HUDEP-2 (cell line): ENCODE measurements around the gene PARD3B.

Source experiments
- DNase-seq, 76 experiments: peaks; one replicate each; lab custom pipeline; 2025; ENCODE audit not compliant: unreplicated experiment in 76 of 76; lab: John Stamatoyannopoulos, UW

Gene PARD3B

DNA sequence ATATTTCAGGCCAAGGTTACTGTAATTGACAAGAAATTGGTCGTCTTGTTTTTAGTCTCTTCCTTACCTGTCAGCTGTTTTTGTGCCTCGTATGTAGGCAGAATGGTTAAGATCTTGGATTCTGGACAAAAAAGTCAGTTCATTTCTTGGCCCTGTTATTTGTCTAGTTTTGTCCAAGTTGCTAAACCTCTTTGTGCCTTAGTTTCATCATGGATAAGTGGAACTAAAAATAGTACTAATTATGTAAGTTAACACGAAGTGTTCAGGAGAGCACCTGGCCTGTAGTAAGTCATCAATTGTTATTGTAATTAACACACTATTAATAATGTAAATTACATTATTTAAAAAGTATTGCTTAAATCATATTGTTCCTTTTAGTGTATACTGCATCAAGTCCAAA is 148.0 kb downstream of the PARD3B start:
- DNase-seq: no peak

- no peak for DNase-seq
These were observed 150.2 kb downstream of the PARD3B start for GRCh38 chr2:204695506-204695905.

DNA sequence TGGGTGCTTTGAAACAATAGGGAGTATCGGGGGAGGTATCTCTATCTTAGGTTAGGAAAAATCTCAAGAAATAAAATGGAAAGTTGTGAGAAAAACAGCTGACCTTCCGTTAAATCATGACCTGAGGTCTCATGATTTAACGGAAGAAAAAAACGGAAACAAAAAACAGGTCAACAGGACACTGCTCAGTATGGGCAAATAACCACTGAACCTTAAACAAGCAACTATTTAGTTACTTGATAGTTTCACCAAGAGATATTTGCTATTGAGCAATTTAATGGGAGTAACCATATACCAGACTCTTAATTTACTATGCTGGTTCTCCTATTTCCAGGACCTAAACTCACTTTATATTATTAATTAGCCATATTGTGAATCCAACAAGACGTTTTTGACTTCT is 150.8 kb downstream of the PARD3B start:
- no peak for DNase-seq

DNA sequence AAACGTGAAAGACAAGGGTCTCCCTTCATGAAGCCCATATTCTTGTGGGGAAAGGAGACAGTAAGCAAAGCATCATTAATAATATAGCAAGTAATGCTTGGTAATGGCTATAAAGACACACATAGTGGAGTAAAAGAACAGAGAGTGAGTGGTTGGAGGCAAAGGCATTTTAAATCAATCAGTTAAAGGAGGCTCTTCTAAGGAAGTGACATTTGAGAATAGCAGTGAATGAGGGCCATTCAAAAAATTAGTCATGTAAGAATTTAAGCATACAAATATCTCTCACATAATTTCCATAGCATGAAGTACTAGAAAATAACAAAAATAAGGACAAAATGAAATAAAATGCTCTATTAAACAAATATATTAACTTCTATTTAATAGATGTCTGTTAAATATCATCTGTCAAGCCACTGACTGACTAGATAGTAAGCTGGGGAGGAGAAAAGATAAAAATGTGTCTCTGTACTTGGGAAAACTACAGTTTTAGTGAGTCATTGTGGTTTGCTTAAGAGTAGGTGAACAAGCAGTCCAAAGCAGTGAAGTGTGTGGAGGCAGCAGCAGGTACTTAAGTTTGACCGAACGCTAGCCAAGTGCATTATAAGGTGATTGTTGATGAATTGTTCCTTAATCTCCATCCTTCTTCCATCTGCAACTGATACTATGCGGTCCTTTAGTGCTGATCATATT is 160.1 kb downstream of the PARD3B start:
- DNase-seq: no peak

DNA sequence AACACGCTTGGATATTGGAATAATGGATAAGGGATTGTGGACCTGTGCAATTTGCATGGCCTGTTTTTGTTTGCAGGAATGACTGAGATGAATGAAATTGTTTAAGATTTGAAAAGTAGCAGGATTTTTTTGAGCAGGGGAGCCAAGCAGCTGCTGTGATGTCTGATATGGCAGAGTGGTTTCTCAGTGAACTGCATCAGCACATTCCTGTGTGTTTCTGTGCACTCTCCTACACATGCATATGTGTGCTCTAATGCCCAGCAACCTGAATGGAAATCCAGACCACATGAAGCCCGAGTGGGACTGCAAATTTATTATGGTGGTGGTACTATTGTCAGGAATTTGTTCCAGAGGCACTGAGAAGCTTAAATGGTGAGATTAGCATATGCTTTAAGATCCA is 161.7 kb downstream of the PARD3B start:
- DNase-seq: no peak

DNA sequence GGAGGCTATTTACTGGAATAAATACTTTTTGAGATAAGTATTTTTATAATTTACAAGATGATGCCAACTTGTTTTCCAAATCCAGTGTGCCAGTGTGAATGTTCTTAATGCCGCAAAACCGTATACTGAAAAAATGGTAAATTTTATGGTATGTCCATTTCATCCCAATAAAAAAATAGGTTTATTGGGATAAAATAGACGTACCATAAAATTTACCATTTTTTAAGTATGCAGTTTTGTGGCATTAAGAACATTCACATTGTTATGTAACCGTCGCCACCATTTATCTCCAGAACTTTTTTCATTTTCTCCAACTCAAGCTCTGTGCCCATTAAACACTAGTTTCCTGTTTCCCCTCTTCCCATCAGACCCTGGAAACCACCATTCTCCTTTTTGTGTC is 167.9 kb downstream of the PARD3B start:
- DNase-seq: no peak

DNA sequence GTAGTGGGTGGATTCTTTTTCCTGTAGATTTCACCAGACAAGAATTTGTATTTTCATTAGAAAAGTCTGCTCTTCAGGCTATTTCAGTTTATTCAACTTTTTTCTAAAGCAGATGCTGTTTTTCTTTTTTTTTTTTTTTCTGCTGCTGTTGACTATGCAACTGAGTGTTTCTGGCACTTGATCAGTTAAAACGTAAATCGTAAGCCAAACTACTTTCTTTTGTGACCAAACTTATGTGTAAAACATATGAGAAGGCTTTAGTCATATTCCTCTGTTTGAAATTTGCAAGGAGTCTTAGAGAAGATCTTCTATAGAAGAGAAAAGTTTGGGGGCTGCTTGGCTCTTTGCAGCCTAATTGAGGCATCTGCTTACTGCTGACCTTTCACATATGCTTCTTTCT is 170.1 kb downstream of the PARD3B start:
- DNase-seq: no peak

- no peak for DNase-seq
These were observed 172.3 kb downstream of the PARD3B start for GRCh38 chr2:204717591-204717990.

- DNase-seq: no peak
These were observed 173.3 kb downstream of the PARD3B start for GRCh38 chr2:204718607-204719006.

DNA sequence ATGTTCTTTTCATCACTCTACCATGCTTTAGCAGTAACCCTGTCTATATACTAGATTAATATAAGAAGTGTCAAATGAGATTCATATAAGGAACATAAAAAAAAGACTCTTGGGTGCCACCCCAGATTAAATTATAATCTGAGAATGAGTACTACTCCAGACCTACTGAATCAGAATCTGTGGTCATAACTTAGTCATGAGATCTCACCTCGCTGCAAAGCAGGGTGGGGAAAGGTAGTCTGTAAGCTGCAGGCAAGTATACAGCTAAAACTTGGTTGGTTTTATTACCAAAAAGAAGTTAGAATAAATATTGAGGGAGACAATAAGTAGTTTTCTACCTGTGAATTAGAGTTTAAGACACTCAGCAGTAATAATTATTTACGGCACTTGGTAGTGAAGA is 175.6 kb downstream of the PARD3B start:
- DNase-seq: no peak

- no peak for DNase-seq
These were observed 176.9 kb downstream of the PARD3B start for GRCh38 chr2:204722207-204722606.

DNA sequence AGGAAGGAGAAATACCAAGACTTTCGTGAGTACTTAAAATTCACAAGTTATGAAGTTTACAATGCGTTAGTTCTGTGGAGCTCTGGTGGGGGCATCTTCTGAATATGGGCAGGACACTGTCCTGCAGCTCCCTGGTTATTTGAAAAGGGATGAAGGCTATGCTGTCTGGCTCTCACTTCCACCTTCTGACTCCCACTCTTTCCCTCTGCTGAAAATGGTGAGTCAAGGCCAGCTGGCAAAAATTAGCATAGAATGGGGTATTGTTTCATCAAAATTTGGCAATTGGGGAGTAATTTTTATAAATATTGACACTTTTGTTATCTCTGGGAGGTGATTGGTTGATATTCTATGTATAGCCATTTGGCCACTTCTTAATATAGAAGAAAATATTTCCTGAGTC is 177.4 kb downstream of the PARD3B start:
- DNase-seq: no peak

DNA sequence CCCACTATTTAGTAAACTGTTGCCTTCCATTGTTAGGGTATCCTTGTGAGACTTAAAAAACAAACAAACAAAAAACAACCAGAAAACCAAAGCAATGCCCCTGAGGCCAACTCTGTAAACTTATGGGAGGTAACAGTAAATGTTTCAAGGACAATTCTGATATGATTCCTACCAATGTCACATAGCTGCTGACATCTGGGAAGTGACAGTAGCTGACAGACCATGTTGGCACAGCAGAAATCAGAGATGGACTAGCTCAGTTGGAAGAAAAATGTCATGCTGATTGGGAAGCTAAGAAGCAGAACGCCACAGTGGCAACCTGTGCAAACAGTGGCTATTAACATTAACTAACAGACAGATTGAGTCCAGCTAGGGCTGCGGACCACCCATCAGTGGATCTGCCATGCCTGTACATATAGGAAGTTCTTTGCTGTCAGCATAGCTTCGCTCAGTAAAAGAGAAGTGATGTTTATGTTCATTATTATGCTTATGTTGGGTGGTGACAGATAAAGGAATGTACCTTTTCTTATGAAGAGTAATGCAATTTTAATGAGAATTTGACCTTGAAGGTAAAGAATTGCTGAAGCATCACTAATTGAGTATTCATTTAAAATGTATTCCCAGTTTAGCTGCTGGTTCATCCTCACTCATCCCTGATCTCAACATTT is 180.6 kb downstream of the PARD3B start:
- DNase-seq: no peak

GRCh38 chr2:204726831-204727230 is 181.6 kb downstream of the PARD3B start:
- DNase-seq: no peak

DNA sequence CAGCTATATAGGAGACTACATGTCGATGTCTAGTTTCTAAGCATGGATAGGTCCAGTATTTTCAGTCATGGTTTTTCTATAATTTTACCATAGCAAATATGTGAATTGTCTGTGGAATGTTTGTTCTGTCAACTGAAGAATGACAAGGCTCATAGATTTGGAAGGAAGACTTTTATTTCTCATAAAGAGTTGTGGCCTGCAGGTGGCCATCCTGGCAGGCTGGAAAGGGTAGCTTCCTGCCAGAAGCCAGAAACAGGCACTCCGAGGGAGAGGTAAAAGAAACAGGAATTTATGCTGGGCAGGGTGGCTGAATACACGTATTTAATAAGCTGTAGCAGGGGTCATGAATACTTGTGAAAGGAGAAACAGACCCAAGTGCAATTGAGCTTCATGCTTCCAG is 182.1 kb downstream of the PARD3B start:
- no peak for DNase-seq

DNA sequence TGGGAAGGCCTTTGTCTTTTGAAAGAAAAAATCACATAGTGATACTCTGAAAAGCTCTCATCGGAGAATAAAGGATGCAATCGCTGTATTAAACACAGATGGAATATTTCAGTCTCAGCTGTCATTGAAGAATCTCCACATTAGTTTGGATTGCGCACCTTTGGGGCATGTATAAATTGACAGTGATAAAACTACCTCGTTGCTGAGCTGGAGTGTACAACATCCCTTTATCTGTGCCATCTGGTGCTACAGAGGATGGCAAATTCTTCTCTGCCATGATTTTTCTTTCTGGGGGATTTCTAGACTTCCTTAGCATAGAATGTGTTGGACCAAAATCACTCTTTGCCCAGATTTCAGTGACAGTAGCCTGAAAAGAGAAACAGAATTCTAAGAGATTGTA is 185.3 kb downstream of the PARD3B start:
- no peak for DNase-seq

GRCh38 chr2:204732019-204732418 is 186.7 kb downstream of the PARD3B start:
- DNase-seq: no peak

- DNase-seq: no peak
These were observed 192.0 kb downstream of the PARD3B start for GRCh38 chr2:204737296-204737695.

DNA sequence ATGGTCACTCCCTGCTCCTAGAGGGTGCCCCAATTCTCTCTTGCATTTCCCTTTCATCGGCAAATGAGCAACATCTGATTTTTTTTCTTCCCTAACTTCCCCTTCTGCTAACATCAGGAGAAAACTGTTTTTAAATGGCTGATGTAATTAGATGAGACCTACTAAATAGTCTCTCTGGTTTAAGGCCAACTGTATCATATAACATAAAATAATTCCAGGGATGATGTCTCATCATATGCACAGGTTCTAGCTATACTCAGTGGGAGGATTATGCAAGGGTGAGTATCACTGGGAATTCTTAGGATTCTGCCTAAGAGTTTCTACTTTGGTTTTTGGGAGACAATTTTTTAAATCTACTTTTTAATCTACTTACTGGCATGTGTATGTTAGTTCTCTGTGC is 193.4 kb downstream of the PARD3B start:
- no peak for DNase-seq

DNA sequence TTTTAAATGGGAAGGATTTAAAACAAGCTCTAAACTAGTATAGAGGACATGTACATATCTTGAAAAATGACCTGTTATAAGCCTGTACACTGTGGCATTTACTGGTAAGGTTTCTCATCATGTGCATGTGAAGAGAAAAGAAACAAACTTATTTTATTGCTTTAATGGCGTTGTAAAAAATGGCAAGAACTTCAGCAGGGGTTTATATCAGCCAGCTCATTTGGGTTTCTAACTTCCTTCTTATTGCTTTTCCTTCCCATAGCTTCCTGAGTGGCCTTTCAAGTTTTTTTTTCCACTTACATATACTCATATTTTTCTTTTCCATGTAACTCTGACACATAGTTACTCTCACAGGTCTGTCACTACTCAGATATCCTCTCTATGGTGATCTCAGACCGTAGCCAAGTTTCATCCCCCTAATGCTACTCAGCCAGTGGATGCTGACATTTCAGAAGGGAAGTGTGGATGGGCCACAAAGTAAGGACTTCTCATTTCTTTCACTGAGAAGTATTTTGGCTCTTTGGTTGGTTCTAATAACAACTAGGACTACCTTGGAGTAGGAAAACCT is 198.2 kb downstream of the PARD3B start:
- DNase-seq: no peak

DNA sequence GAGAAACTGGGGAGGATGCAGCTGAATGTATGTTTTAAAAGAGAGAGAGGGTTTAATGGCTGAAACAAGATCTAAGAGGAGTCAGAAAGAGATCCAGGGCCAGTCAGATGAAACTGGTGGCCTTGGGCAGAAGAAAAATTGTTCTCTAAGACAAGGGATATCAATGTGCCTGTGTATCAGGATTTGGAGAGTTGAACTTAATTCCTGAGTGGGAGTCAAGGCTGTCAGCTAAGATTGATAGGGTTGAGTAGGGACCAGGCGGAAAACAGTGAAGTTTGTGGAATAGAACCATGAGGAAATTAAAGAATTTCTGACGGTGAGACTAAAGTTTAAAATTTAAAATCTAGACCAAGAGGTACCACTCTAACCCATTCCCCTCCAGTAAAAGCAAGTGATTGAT is 199.2 kb downstream of the PARD3B start:
- no peak for DNase-seq

DNA sequence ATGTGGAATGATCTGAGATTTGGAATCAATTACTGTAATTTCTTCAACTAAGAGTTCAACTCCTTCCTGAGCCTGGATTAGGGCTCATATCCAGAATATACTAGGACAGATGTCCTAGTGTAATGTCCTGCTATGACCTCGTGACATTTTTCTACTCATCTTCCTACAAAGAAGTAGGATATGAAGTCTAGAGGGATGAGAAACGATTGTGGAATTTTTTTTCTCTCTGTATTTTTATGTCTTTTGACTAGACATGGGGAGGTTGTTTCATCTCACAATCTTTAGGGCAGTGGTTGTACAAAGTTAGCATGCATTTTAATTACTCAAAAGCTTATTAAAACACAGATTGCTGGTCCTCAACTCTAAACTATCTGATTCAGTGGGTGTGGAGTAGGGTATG is 203.0 kb downstream of the PARD3B start:
- DNase-seq: no peak
